ENCODE measurements around the gene CABLES1.

The CABLES1 gene

DNA sequence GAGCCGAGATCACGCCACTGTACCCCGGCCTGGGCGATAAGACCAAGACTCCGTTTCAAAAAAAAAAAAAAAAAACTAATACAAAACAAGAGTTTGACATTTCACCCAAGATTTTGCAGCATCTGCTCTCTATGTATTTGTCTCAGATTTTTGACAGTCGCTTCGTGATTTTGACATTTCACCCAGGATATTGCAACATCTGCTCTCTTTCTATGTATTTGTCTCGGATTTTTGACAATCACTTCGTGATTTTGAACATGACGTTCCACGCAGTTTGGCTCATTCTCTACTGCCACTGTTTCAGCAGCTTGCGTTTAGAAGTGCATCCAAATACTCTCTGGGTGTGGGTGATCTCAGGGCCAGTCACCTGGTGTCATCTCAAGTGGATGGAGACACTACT is 108.5 kb downstream of the CABLES1 start:
- DNase-seq (ENCODE audit: extremely low spot score): no peak
- TF ChIP-seq FOXM1 (IDR thresholded peaks at IDR 0.05; ENCODE audit: borderline replicate concordance): no peak
- no peak for TF ChIP-seq TARDBP (IDR thresholded peaks at IDR 0.05)
- TF ChIP-seq FOXK2 (IDR thresholded peaks at IDR 0.05): no peak
- no peak for TF ChIP-seq ZNF384 (IDR thresholded peaks at IDR 0.05)
- TF ChIP-seq BHLHE40 (IDR thresholded peaks at IDR 0.05; ENCODE audit: borderline replicate concordance): no peak
- TF ChIP-seq HDGF (IDR thresholded peaks at IDR 0.05; ENCODE audit: borderline replicate concordance): no peak
- TF ChIP-seq SUZ12 (IDR thresholded peaks at IDR 0.05): no peak
- TF ChIP-seq L3MBTL2 (conservative IDR thresholded peaks at IDR 0.05): no peak
- TF ChIP-seq NFRKB (IDR thresholded peaks at IDR 0.05): no peak
- no peak for TF ChIP-seq ELF4 (IDR thresholded peaks at IDR 0.05)
- no peak for TF ChIP-seq ARNT (IDR thresholded peaks at IDR 0.05)
- CTCF ChIA-PET: interaction anchor here (1.4 kb wide), 1 partner anchor 112 kb away, joined by 4 read pairs; no protein-coding TSS in a partner anchor
- POLR2A ChIA-PET: no interaction called here

DNA sequence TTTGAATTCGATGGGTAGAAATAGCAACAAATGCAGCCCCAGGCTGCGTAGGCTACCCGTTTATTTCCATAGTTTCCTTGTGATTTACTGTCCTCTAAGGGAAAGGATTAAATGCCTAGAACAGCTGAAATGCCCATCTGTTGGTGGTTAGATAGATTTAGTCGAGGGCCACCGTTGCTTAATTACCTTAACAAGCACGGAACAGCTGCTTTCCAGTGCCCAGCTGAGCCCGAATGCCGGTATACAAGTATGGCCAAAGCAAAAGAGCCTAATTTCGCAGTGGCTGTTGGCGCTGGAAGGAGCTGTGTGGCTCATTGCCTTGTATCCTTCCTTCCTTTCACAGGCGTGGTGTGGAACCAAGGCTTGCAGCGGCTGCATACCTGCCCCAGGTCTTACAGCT is 109.1 kb downstream of the CABLES1 start:
- TF ChIP-seq ELF4 (IDR thresholded peaks at IDR 0.05) (no peak), ZNF384 (IDR thresholded peaks at IDR 0.05) (no peak), HDGF (IDR thresholded peaks at IDR 0.05; ENCODE audit: borderline replicate concordance) (no peak), L3MBTL2 (conservative IDR thresholded peaks at IDR 0.05) (no peak), FOXM1 (IDR thresholded peaks at IDR 0.05; ENCODE audit: borderline replicate concordance) (no peak), TARDBP (IDR thresholded peaks at IDR 0.05) (no peak), FOXK2 (IDR thresholded peaks at IDR 0.05) (no peak), CTBP1 (IDR thresholded peaks at IDR 0.05; ENCODE audit: borderline replicate concordance) (no peak), FOXA1 (IDR thresholded peaks at IDR 0.05) (no peak), LEF1 (IDR thresholded peaks at IDR 0.05; ENCODE audit: borderline replicate concordance) (no peak), NFRKB (IDR thresholded peaks at IDR 0.05) (no peak), BHLHE40 (IDR thresholded peaks at IDR 0.05; ENCODE audit: borderline replicate concordance) (no peak), ARNT (IDR thresholded peaks at IDR 0.05) (no peak), SUZ12 (IDR thresholded peaks at IDR 0.05) (no peak), SP1 (IDR thresholded peaks at IDR 0.05) (no peak)
- TF ChIP-seq, protein P1, sequence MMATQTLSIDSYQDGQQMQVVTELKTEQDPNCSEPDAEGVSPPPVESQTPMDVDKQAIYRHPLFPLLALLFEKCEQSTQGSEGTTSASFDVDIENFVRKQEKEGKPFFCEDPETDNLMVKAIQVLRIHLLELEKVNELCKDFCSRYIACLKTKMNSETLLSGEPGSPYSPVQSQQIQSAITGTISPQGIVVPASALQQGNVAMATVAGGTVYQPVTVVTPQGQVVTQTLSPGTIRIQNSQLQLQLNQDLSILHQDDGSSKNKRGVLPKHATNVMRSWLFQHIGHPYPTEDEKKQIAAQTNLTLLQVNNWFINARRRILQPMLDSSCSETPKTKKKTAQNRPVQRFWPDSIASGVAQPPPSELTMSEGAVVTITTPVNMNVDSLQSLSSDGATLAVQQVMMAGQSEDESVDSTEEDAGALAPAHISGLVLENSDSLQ (IDR thresholded peaks at IDR 0.05): no peak
- DNase-seq (ENCODE audit: extremely low spot score): no peak
- POLR2A ChIA-PET: no interaction called here
- CTCF ChIA-PET: interaction anchor here (1.4 kb wide), 1 partner anchor 113 kb away, joined by 4 read pairs; no protein-coding TSS in a partner anchor

DNA sequence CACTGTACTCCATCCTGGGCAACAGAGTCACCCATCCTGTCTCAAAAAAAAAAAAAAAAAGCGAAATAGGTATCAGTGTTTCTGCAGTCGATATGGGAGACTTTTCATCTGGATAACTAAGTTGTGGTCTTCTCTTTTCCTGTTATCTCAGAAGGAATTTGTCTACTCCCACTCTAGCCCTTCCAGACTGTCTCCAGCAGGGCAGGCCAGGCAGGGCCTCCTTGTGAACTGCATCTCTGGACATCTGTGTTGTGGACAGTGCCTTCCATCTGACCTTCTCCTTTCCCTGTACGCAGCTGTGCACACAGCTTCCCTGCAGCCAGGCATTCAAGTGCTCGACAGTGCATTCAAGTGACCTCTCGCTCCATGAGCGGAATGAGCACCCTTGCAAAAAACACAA is 110.2 kb downstream of the CABLES1 start:
- no peak for DNase-seq (ENCODE audit: extremely low spot score)
- no peak for TF ChIP-seq SUZ12 (IDR thresholded peaks at IDR 0.05)
- no peak for TF ChIP-seq LEF1 (IDR thresholded peaks at IDR 0.05; ENCODE audit: borderline replicate concordance)
- no peak for TF ChIP-seq FOXK2 (IDR thresholded peaks at IDR 0.05)
- no peak for TF ChIP-seq HDGF (IDR thresholded peaks at IDR 0.05; ENCODE audit: borderline replicate concordance)
- TF ChIP-seq BHLHE40 (IDR thresholded peaks at IDR 0.05; ENCODE audit: borderline replicate concordance): no peak
- no peak for TF ChIP-seq FOXA1 (IDR thresholded peaks at IDR 0.05)
- TF ChIP-seq, protein P1 (IDR thresholded peaks at IDR 0.05): no peak
- no peak for TF ChIP-seq ELF4 (IDR thresholded peaks at IDR 0.05)
- no peak for TF ChIP-seq ZNF384 (IDR thresholded peaks at IDR 0.05)
- TF ChIP-seq ARNT (IDR thresholded peaks at IDR 0.05): no peak
- no peak for TF ChIP-seq FOXM1 (IDR thresholded peaks at IDR 0.05; ENCODE audit: borderline replicate concordance)
- TF ChIP-seq L3MBTL2 (conservative IDR thresholded peaks at IDR 0.05): no peak
- TF ChIP-seq NFRKB (IDR thresholded peaks at IDR 0.05): no peak
- TF ChIP-seq TARDBP (IDR thresholded peaks at IDR 0.05): no peak
- no peak for TF ChIP-seq CTBP1 (IDR thresholded peaks at IDR 0.05; ENCODE audit: borderline replicate concordance)
- POLR2A ChIA-PET: no interaction called here
- CTCF ChIA-PET: no interaction called here

DNA sequence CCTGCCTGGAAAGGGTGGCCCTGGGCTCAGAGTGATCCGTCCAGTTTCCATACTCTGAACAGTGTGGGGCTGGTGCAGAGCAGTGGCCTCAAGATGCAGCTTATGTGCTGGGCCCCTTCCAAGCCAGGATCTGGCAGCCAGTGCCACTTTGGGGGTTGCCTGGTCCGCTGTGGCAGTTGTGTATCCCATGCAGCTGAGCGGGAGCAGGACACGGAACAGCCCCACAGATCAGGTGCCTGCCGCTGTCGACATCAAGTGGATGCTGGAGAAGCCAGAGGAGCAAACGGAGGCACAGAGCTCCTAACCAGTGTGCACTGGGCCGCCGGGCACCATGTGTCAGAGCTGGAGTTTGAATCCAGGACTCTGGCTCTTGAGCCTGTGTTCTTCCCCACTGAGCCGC is 112.0 kb downstream of the CABLES1 start:
- TF ChIP-seq L3MBTL2 (conservative IDR thresholded peaks at IDR 0.05) (no peak), FOXK2 (IDR thresholded peaks at IDR 0.05) (no peak), CTBP1 (IDR thresholded peaks at IDR 0.05; ENCODE audit: borderline replicate concordance) (no peak), FOXA1 (IDR thresholded peaks at IDR 0.05) (no peak), SP1 (IDR thresholded peaks at IDR 0.05) (no peak), ARNT (IDR thresholded peaks at IDR 0.05) (no peak), FOXM1 (IDR thresholded peaks at IDR 0.05; ENCODE audit: borderline replicate concordance) (no peak), HDGF (IDR thresholded peaks at IDR 0.05; ENCODE audit: borderline replicate concordance) (no peak), ELF4 (IDR thresholded peaks at IDR 0.05) (no peak), BHLHE40 (IDR thresholded peaks at IDR 0.05; ENCODE audit: borderline replicate concordance) (no peak), NFRKB (IDR thresholded peaks at IDR 0.05) (no peak), SUZ12 (IDR thresholded peaks at IDR 0.05) (no peak), ZNF384 (IDR thresholded peaks at IDR 0.05) (no peak), LEF1 (IDR thresholded peaks at IDR 0.05; ENCODE audit: borderline replicate concordance) (no peak), TARDBP (IDR thresholded peaks at IDR 0.05) (no peak)
- POLR2A ChIA-PET: no interaction called here
- CTCF ChIA-PET: no interaction called here
- DNase-seq (ENCODE audit: extremely low spot score): no peak

DNA sequence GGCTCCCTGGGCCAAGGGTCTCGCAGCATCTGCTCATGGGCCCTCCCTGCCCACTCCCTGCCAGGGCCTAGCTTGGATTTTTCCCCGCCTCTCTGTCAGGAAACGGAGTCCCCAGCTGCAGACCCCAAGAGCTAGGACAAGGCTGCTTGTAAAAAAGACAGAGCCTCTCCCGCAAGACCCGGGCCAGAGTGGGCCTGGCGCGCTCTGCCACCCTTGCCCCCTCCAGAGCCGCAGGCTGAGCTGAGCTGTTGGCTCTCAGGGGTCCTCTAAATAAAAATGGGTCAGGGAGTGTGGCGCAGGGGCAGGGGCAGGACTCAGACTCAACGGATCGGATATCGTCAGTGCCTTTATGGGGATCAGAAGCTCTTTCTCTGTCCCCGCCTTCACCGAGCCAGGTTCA is 112.6 kb downstream of the CABLES1 start:
- TF ChIP-seq SP1 (IDR thresholded peaks at IDR 0.05) (no peak), ELF4 (IDR thresholded peaks at IDR 0.05) (no peak), FOXK2 (IDR thresholded peaks at IDR 0.05) (no peak), ARNT (IDR thresholded peaks at IDR 0.05) (no peak), NFRKB (IDR thresholded peaks at IDR 0.05) (no peak), L3MBTL2 (conservative IDR thresholded peaks at IDR 0.05) (no peak), CTBP1 (IDR thresholded peaks at IDR 0.05; ENCODE audit: borderline replicate concordance) (no peak), ZNF384 (IDR thresholded peaks at IDR 0.05) (no peak), SUZ12 (IDR thresholded peaks at IDR 0.05) (no peak), LEF1 (IDR thresholded peaks at IDR 0.05; ENCODE audit: borderline replicate concordance) (no peak)
- no peak for DNase-seq (ENCODE audit: extremely low spot score)
- CTCF ChIA-PET: no interaction called here
- POLR2A ChIA-PET: no interaction called here

DNA sequence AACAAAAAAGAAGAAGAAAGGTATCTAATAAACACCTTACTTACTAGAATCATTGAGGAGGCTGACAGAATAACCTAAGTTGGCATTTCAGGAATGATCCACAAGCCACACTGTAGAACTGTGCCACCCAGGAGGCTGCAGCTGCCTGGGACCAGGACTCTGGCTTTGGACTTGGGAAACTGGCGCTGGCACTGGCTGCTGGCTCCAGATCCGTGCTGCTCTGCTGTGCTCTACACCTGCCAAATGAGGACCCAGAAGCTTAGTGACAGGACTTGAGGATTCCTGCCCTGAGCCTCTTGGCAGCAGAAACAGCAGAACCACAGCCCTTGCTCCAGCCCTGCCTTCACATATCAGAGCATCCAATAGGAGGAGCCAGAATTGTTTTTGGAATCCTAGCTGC is 113.5 kb downstream of the CABLES1 start:
- ChIA-PET CTCF (no interaction called here), POLR2A (no interaction called here)
- DNase-seq (ENCODE audit: extremely low spot score): no peak
- TF ChIP-seq FOXK2 (IDR thresholded peaks at IDR 0.05) (no peak), ZNF384 (IDR thresholded peaks at IDR 0.05) (no peak), ARNT (IDR thresholded peaks at IDR 0.05) (no peak), BHLHE40 (IDR thresholded peaks at IDR 0.05; ENCODE audit: borderline replicate concordance) (no peak), HDGF (IDR thresholded peaks at IDR 0.05; ENCODE audit: borderline replicate concordance) (no peak), FOXA1 (IDR thresholded peaks at IDR 0.05) (no peak), NFRKB (IDR thresholded peaks at IDR 0.05) (no peak)
